Endothelial cell of umbilical vein (primary cell): ENCODE results near the gene OR51A2.

ENCODE experiments used
- EZH2 ChIP-seq: IDR thresholded peaks from 2 replicates; pipeline ENCODE4 v1.6.1; 2012; ENCODE audit warnings: borderline replicate concordance, low read depth, mild to moderate bottlenecking, moderate library complexity, low read length, inconsistent platforms; ENCODE audit not compliant: severe bottlenecking
- FOS ChIP-seq: IDR thresholded peaks from 2 replicates; pipeline ENCODE4 v1.6.1; 2011; ENCODE audit warnings: mild to moderate bottlenecking, low read length, moderate library complexity, borderline replicate concordance; ENCODE audit not compliant: insufficient read depth
- GATA2 ChIP-seq: IDR thresholded peaks from 2 replicates; pipeline ENCODE4 v1.7.0; 2011; ENCODE audit warnings: low read depth, mild to moderate bottlenecking, moderate library complexity, mixed read lengths, low read length; ENCODE audit not compliant: insufficient read length, insufficient read depth
- JUN ChIP-seq: IDR thresholded peaks from 2 replicates; pipeline ENCODE4 v1.6.1; 2011; ENCODE audit warnings: borderline replicate concordance, low read depth; ENCODE audit not compliant: insufficient read length, insufficient read depth
- MYC ChIP-seq: IDR thresholded peaks from one replicate; pipeline ENCODE4 v1.6.1; 2011; ENCODE audit warnings: mild to moderate bottlenecking, low read depth, low read length
- POLR2A ChIP-seq: IDR thresholded peaks from 2 replicates; pipeline ENCODE4 v1.6.1; 2012; ENCODE audit warnings: low read depth, mild to moderate bottlenecking, control low read depth, low read length
- POLR2AphosphoS5 ChIP-seq: IDR thresholded peaks from 2 replicates; pipeline ENCODE4 v1.6.1; 2012; ENCODE audit warnings: low read depth, mild to moderate bottlenecking, control low read depth, low read length, moderate library complexity; ENCODE audit not compliant: insufficient read depth
- TF ChIP-seq, protein P1 (sequence below), 2 donors: IDR thresholded peaks; 1 replicate in 1 of 2; 2 replicates in 1 of 2; pipeline ENCODE4 v1.5.1; 2011; ENCODE audit warnings: low read length in 2 of 2, mild to moderate bottlenecking in 2 of 2, moderate library complexity in 2 of 2, control low read depth in 1 of 2, inconsistent platforms in 1 of 2, low read depth in 1 of 2; ENCODE audit not compliant: insufficient read depth in 1 of 2; ENCODE audit errors: extremely low read depth in 1 of 2
- TF ChIP-seq, protein P2 (sequence below): IDR thresholded peaks from 2 replicates; pipeline ENCODE4 v1.6.1; 2011; ENCODE audit not compliant: insufficient read depth, insufficient read length

DNA sequence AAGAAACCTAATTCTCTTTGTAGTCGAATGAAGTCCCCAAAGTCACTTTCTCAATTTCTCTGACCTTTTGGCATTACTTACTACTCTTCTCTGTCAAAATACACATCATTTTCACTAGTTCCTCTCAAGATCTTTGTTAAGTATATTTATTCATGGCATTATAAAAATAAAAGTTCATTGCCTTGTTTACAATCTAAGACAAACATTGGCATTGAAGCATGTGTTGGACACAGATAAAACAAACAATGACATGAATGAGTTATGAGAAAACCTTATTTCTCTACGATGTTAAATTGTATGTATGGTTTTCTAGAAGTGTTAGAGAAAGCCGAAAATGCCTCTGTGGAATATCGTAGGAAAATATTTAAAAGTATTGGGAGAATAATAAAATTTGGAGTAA lies 22.8 kb downstream of the OR51A2 start:
- TF ChIP-seq, protein P1, sequence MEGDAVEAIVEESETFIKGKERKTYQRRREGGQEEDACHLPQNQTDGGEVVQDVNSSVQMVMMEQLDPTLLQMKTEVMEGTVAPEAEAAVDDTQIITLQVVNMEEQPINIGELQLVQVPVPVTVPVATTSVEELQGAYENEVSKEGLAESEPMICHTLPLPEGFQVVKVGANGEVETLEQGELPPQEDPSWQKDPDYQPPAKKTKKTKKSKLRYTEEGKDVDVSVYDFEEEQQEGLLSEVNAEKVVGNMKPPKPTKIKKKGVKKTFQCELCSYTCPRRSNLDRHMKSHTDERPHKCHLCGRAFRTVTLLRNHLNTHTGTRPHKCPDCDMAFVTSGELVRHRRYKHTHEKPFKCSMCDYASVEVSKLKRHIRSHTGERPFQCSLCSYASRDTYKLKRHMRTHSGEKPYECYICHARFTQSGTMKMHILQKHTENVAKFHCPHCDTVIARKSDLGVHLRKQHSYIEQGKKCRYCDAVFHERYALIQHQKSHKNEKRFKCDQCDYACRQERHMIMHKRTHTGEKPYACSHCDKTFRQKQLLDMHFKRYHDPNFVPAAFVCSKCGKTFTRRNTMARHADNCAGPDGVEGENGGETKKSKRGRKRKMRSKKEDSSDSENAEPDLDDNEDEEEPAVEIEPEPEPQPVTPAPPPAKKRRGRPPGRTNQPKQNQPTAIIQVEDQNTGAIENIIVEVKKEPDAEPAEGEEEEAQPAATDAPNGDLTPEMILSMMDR (IDR thresholded peaks at IDR 0.05; ENCODE audit: extremely low read depth in 1 of 2, insufficient read depth in 1 of 2, low read depth in 1 of 2, low read length in 2 of 2), result no peak
- TF ChIP-seq JUN (no peak), POLR2AphosphoS5 (no peak), POLR2A (no peak), GATA2 (no peak), EZH2 (no peak), FOS (no peak), MYC (no peak)
- TF ChIP-seq, protein P2, sequence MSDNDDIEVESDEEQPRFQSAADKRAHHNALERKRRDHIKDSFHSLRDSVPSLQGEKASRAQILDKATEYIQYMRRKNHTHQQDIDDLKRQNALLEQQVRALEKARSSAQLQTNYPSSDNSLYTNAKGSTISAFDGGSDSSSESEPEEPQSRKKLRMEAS, result no peak
